Esophagus muscularis mucosa (tissue), 4 donors: Measurements from ENCODE around the gene ADAMTS1.
"Not testable (repeated sequence)": the region's sequence is repeated elsewhere in the genome, so short reads cannot be mapped to it uniquely, and the experiment has no call there.

Source experiments
- EP300 ChIP-seq: sonication (generic); formaldehyde crosslinking; IDR thresholded peaks from one replicate; pipeline ENCODE4 v1.6.1; 2017; ENCODE audit warnings: antibody characterized with exemption
- POLR2A ChIP-seq: fragments of 450-650 bp; IDR thresholded peaks from one replicate; pipeline ENCODE4 v1.6.1; 2017; ENCODE audit warnings: antibody characterized with exemption, moderate library complexity, mild to moderate bottlenecking, low read depth
- POLR2AphosphoS5 ChIP-seq, 2 donors: sonication (generic); formaldehyde crosslinking; IDR thresholded peaks; one replicate each; pipeline ENCODE4 v1.6.1; 2017; ENCODE audit warnings: antibody characterized with exemption in 2 of 2
- TF ChIP-seq, protein P1 (sequence below), 3 experiments: fragments of 200-600 bp in 2 of 3; fragments of 450-650 bp in 1 of 3; sonication (generic) in 2 of 3; IDR thresholded peaks; one replicate each; pipeline ENCODE4 v1.5.1; 2017 to 2019; ENCODE audit warnings: antibody characterized with exemption in 3 of 3, mild to moderate bottlenecking in 2 of 3, moderate library complexity in 1 of 3

DNA sequence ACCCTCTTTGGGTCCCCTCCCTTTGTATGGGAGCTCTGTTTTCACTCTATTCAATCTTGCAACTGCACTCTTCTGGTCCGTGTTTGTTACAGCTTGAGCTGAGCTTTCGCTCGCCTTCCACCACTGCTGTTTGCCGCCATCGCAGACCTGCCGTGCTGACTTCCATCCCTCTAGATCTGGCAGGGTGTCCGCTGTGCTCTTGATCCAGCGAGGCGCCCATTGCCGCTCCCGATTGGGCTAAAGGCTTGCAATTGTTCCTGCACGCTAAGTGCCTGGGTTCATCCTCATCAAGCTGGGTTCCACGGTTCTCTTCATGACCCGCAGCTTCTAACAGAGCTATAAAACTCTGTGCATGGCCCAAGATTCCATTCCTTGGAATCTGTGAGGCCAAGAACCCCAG, 9.5 kb upstream of the ADAMTS1 start:
- TF ChIP-seq POLR2A; POLR2AphosphoS5 (IDR thresholded peaks at IDR 0.05); EP300: not testable (repeated sequence)
- TF ChIP-seq, protein P1, sequence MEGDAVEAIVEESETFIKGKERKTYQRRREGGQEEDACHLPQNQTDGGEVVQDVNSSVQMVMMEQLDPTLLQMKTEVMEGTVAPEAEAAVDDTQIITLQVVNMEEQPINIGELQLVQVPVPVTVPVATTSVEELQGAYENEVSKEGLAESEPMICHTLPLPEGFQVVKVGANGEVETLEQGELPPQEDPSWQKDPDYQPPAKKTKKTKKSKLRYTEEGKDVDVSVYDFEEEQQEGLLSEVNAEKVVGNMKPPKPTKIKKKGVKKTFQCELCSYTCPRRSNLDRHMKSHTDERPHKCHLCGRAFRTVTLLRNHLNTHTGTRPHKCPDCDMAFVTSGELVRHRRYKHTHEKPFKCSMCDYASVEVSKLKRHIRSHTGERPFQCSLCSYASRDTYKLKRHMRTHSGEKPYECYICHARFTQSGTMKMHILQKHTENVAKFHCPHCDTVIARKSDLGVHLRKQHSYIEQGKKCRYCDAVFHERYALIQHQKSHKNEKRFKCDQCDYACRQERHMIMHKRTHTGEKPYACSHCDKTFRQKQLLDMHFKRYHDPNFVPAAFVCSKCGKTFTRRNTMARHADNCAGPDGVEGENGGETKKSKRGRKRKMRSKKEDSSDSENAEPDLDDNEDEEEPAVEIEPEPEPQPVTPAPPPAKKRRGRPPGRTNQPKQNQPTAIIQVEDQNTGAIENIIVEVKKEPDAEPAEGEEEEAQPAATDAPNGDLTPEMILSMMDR (IDR thresholded peaks at IDR 0.05), result not testable (repeated sequence)
